CD4-positive, alpha-beta T cell treated with Interferon gamma for 1 hour (primary cell): ENCODE data around the gene PHF21B.

Experiments used
- DNase-seq: peaks from one replicate; pipeline ENCODE4 v3.0.0-alpha.2; 2020

Gene PHF21B

DNA sequence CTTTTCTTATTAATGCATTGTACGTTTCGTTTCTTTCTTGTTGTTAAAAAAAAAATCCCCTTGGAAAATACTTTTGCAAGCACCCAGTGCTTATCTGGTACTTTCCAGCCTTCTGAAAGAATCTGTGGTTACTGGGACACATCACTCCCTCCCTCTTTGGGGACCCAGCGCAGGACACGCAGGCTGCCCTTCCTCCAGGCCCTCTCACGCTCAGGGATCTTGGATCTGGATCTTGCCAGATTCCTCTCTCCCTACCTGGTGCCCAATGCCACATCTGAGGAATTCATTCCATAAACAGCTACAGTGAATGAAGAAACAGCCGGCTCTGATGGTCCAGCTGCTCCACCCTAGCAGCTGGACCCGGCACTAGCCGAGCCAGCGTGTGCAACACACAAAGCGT lies 55.7 kb downstream of the PHF21B start:
- no peak for DNase-seq

DNA sequence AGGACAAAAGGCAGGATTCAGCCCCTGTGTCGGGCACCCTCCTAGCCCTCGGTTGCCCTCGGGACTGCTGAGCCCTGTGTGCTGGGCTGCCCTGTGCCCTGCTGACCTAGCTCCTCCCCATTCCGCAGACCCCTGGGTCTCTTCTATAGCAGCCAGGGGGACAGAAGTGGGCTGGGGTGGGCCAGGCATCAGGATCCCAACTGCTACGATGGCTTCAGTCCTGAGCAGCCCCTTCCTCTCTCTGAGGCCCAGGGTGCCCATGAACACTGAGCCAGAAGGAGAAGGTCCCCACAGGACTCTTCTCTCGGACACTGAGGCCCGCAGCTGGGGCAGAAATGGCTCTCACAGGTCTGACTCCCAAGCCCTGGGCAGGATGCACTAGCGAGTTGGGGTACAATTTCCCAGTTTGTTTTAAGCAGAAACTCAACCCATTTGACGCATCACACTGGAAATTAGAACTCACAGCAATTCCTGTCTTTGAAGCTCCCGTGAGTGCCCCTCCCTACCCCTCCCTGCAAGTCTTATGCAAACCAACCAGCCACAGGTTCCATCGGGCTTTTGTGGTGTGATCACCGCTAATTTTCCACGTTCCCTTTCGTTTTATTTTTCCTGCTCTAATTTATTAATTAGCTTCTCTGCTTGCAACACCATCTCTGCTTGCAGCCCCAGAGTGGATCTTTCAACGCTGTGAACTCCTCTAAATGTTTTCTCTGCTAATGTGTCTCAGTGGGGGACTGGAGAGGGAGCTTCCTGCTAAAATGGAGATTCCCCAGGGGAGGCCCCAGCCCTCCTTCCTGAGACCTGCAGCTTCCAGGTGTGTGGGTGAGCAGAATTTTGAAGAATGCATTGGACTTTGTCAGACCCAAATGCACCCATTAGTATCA lies 56.7 kb downstream of the PHF21B start:
- DNase-seq: no peak

DNA sequence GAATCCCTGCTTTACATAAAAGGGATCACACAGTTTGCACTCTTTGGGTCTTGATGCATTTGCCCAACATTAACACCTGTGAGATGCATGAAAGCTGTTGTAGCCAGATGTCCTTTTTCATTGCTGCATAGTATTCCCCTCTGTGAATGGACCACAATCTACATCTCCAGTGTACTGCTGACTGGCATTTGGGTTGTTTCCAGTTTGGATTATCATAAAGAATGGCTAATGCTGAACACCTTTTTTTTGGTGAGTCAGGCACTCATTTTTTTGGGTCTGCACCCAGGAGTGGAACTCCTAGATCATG lies 58.3 kb downstream of the PHF21B start:
- DNase-seq: no peak

DNA sequence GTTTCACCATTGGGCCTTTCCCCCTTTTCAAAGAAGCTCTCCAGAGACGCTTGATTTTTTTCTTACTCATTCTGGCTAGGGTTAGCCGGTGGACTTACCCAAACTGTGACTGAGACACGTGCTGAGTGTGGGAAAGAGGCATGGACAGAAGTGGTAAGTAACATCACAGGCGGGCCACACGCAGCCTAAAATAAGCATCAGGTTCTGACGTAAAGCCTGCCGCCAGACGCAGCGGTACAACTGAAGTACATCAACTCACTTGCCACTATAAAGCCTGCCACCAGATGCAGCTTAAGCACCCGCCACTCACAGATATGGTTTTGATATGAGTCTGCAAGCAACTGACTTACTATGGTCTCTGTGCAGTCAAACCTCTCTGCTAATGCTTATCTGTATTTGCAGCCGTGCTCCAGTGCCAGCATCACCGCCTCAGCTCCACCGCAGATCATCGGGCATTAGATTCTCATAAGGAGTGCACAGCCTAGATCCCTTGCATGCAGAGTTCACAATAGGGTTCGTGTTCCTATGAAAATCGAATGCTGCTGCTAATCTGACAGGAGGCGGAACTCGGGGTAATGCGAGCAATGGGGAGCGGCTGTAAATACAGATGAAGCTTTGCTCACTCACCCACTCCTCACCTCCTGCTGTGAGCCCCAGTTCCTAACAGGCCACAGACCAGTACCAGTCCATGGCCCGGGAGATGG lies 58.8 kb downstream of the PHF21B start:
- DNase-seq: no peak

DNA sequence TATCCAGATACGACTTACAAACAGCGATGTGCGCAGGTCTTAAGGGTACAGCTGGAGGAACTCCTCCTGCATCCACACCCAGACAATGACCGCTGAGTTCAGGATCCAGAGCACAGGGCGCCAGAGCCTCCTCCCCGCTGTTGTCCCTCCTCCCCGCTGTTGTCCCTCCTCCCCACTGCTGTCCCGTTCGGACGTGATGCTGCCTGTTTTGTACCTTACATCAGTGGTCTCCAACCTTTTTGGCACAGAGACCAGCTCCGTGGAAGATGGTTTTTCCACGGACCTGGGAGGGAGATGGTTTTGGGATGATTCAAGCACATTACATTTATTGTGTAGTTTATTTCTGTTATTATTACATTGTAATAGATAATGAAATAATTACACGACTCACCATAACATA lies 62.0 kb downstream of the PHF21B start:
- DNase-seq: no peak

DNA sequence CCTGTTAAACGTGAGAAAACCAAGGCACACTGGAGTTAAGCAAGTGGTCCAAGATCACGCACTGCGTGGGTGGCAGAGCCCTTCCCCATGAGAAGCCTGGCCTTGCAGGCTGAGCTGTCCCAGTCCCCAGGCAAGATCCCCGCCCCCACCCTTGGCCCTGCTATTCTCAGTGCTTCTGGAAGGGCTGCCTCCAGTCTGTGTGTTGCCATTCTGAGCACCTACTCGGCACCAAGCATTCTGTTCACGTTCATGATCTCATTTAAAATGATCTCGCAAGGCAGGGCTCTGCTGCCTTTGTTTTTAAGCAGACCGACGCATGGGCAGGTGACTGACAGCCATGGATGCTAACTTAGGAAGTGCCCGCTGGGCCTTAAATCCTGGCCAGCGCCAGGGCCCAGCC lies 62.8 kb downstream of the PHF21B start:
- DNase-seq: no peak

DNA sequence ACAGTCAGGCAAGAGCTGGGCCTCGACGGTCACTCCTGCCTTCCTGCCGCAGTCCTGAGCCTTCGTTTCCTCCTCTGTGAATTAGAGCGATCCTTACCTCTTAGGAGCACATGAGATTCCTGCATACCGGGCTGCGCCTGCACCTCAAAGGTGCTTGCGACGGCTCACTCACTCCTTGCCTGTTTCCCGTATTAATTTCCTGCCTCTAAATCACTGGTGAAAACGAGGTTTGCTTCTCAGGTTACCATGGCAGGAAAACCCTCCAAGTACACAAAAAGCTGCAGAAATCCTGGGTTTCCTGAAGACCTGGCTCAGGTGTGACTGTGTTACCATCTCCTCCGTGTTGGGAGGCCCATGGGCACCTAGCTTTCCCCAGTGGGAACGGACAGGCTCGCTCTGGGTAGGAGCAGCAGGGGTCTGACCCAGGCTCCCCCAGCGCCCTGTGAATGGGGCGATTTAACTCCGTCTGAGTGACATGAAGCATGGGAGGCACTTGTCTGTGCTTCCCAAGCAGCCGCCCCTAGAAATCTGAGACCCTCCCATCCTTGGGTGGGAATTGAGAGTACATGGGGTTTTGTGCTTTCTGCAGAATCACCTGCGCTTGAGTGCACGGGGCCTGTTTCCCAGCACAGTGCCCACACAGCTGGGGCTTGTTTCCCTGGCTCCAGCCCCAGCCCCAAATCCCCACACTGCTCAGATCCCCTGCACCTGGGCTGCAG lies 64.8 kb downstream of the PHF21B start:
- DNase-seq: no peak

DNA sequence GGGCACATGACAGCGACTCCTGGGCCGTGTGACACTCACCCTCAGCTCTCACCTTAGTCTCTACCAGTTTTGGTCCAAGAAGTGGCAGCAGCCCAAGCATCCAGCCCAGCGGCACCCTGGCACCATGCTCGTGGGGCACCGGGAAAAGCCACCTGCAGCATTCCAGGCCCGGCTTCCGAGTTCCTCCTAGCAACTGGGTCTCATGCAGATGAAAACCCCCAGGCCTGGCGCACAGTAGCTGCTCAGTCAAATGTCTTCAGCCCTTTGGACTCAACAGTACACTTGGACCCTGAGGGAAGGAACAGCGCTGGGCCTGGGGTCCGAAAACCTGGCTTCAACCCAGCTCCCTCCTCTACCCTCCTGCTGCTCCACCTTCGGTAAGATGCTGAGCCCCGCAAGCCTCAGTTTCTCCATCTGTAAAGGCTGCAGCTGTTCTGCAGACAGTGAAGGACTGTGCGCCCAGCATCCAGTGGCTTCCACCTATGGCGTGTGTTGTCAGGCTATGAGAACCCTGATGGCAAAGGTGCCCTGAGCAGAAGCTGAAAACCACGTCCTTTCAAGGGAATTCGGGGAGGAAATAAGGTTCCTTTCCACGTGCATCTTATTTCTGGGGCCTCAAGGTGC lies 66.0 kb downstream of the PHF21B start:
- no peak for DNase-seq

DNA sequence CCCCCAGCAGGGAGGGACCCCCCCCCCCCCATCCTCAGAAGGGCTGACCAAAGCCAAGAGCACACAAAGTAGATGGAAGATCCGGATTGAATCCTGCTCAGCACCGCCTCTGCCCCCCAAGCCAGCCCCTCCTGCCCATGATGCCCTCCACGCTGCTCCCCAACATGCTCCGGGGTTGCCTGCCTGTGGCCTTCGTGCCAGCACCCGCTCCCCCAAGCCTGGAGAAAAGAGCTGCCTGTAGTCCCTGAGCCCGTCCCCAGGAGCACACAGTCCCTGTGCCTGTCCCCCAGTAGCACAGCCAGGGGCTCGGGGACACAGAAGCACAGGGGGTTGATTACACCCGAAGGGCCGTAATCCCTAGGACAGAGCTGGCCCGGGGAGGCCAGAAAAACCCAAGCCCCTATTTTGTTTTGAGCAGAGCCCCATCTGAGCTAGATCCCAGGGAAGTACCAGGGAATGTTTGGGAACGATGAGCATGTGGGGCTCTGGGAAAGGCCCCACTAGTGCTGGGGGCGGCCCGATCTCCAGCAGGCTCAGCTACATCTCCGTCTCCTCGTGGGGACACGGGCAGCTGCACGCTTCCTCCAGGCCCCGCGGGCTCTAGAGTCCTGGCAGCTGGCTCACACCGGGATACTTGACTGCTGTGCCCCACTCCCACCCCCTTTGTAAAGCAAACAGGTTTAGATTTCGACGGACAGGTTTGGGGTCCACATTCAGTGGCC lies 66.7 kb downstream of the PHF21B start:
- DNase-seq: no peak

DNA sequence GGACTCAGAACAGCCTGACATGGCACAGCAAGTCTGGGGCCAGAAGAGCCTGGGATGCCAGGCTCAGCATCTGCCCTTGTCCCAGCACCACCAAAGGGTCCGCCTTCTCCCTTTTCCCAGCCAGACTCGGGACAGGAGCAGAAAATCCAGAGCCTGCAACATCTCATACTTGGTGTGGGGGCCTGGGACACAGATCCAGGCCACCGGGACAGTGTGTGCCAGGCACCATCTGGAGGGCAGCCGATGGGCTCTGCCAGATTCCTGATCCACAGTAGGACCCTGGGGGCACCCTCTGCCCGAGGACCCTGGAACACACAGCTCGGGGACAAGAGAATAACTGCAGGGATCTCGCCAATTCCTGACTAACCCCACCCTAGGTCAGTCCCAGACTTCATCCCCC lies 67.7 kb downstream of the PHF21B start:
- DNase-seq: no peak

DNA sequence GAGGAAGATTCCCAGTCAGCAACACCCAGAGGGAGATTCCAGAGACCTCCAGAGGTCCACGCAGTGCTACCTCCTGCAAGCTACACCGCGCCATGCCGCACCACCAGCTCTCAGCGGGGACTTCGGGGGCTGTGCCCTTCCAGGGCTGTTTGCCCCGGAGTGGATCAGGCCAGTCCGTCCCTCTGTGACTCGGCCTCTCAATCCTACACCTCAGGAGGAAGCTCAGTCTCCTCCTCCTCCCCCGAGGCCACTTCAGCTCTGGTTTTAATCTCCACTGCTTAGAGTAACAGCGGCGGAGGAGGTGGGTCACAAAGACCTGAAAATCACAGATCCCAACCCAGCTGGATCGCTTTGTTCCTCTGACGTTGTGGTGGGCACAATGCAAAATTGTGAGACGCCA lies 68.6 kb downstream of the PHF21B start:
- DNase-seq: no peak

DNA sequence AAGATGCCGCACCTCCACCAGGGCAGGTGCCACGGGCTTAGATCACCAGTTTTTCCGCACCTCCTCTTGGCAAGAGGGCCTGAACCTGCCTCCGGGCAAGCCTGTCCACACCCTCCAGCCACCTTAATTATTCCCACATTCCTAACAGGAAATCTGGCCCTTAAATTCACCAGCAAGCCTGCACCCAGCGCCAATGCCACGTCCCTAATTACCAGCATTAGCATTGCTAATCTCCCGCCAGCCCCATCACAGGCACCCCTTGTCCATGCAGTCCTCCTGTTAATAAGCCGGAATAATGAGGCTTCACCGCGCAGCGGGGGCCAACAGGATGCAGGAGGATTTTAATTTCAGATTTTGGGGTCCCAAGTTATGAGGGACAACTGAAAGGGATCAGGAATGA lies 69.7 kb downstream of the PHF21B start:
- no peak for DNase-seq

DNA sequence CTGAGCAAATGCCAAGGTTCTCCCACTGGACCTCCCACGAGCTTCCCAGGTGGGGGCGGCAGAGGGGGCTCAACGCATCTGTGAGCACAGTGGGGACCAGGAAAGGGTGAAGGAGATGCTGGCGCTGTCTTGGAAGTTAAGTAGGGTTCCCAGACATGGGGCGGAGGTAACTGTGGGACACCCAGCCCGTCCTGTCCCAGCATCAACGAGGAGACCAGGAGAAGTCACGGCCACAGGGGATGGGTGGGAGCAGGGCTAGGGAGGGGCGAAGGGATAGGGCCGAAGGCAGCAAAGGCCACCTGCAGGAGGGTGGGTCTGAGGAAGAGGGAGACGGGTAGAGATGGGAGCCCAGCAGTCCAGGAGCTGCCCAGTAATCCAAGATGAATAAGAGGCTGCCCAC lies 70.4 kb downstream of the PHF21B start:
- DNase-seq: no peak

DNA sequence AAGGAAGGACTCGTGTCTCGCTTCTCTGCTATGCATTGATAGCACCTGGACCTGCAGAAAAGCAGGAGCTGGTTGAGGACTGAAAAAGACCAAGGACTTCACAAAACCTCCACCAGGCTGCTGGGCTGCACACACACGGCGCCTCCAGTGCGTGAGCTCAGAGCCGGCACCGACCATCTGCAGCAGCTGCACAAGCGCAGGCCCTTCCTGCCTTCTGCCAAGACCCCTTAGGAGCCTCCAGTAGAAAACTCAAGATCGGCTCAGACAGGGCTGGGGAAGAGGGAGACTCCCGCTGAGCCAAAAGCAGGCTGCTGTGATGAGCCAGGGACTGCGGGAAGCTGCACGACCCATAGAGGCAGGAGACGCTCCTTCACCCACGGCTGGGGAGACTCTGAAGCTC lies 70.9 kb downstream of the PHF21B start:
- DNase-seq: no peak

DNA sequence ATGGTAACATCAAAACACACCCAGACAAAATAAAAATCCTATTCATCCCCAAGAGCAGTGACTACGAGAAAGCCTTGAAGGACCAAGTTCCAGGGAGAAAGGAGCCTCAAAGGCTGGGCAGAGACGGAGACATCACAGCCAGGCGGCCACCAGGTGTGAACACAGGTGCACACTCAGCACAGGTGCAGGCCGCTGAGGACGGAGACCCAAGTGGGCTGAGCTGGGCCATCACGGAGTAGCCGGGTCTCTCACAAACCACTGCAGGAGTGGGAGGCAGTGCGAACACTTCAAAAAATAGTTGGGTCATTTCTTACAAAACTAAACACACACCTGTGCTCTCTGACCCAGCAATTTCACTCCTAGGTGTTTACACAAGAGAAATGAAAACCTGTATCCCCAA lies 72.6 kb downstream of the PHF21B start:
- DNase-seq: no peak

DNA sequence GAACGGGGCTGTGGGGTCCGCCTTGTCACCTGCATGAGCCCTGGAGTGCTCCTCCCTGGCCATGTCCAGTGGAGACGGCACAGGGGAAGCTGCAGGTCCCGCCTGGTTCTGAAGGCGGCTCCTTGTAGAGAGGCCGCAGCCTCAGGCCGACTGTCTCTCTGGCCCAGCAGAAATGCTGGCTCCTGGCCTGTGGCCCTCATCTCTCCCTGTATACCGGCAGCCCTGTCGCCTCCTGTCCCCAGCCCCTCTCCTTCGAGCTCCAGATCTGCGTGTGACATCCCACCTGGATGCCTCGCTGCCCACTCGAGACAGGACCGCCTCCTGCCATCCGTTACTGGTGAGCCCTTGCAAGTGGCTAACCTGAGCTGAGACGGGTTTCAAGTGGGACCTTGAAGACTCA lies 73.6 kb downstream of the PHF21B start:
- no peak for DNase-seq

DNA sequence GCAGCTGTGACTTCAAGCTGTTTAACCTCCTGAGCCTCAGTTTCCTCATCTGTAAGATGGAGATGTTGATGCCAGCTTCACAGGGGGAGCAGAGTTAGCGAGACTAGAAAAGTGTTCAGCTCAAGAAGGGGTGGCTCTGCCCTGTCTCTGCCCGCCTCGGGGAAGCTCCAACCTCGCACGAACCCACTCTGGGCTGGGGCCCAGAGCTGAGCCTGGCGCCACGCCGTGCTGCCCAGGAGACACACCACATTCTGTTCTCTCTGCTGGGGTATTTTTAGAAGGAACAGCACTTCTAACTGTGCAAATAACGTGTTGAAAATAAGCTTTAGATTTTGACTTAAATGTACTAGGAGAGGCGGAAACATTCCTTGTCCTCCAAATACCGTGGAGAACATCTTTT lies 74.1 kb downstream of the PHF21B start:
- no peak for DNase-seq

DNA sequence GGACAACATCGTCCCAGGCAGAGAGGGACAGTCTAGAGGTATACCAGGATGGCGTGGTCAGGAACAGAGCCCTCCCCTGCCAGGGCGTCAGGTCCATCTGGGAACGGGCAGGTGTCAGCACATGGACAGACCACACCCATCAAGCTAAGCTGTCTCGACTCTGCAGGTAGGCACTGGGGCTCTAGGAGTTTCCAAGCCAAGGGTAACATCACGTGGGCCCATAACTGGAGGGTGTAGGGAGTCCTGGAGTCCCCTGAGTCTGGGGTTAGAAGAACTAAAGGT lies 75.4 kb downstream of the PHF21B start:
- no peak for DNase-seq

DNA sequence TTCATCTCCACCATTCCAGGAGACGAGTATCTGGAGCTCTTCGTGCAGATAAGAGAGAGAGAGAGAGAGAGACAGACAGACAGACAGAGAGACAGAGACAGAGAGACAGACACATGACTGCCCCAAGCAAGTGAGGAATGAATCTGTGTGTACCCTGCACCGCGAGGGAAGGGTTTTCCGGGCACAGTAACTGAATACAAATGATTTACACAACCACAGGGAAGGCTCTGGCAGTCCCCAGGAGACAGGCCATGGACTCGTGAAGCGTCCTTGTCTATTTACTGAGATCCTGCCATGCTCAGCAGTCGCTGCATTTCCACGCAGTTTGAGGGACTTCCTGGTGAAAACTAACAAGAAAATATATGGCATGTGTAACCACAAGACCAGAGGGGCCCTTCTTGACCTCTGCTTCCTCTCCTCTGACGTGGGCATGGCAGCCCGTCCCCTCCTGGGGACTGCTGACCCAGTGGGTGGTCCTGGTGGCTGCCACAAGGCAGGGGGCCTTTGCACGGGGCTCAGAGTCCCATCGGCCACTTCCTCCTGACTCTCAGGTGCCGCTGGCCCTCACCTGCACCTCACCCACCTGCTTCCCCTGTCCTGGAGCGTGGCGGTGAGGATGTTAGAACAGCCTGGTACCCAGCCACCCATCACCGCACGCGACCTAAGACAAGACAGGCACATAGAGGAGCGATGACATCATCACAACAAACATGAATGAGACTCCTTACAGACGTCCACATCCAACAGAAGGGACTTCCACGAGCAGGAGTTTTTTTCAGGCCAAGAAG lies 75.9 kb downstream of the PHF21B start:
- no peak for DNase-seq

DNA sequence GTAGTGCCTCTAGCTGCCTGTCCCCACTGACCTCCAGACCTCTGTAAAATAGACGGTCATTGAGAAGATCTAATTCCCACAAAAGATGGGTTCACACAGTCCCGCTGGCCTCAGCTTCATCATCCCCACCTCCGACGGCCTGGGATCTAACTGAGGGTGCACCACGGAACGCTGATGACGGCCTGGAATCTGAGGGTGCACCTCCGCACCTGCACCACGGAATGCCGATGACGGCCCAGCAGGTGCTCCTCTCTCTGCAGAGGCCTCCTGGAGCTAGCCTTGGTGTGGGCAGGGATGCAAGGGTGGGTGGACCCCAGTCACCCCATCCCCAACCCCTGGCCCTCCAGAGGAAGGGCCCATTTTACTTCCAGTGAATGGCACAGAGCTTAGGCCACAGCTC lies 77.3 kb downstream of the PHF21B start:
- DNase-seq: no peak

DNA sequence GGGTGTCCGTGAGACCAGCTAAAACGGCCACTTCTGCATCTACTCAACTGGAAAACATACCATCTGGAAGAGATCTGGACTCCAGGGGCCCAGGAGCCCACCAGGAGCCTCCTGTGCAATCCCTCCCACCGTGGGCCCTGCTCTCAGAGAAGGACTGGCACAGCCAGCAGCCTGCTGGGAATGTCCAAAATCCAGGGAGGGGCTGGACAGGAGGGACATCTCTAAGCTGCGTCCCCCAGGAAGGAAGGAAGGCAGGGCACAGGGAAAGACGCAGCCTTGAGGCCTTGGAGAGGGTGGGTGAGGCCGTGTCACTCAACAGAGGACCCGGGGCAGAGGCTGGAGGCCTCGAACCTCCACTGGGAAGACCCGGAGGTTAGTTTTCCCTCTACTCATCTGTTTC lies 78.0 kb downstream of the PHF21B start:
- no peak for DNase-seq

DNA sequence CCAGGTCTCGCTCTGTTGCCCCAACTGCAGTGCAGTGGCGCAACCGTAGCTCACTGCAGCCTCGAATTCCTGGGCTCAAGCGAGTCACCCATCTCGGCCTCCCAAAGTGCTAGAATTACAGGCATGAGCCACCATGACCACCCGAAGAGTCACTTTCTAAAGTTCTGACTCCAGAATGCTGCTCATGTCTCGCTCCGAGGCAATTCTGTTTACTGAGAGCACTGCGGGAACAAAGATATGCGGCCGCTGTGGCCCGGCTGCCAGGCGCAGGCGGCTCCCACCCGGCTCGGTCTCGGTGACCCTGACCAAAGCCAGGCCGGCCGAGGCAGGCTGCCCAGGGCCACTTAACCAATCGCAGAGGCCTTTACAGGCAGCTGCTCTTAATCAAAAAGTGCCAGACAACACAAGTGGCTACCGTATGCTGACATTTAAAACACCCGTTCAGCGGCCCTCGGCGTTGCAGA lies 78.7 kb downstream of the PHF21B start:
- no peak for DNase-seq
